Activated effector memory CD4-positive, alpha-beta T cell treated with Interleukin-2 at 50 U/mL for 16 hours (primary cell): ENCODE measurements around the gene BARX2.

Source experiments
- DNase-seq: peaks from one replicate; pipeline ENCODE4 v3.0.0-alpha.2; 2020

Gene BARX2

GRCh38 chr11:129443276-129443675 is 67.6 kb downstream of the BARX2 start:
- no peak for DNase-seq

GRCh38 chr11:129444274-129444673 is 68.6 kb downstream of the BARX2 start:
- DNase-seq, result no peak

- no peak for DNase-seq
Measured at GRCh38 chr11:129445226-129445625, 69.6 kb downstream of the BARX2 start.

GRCh38 chr11:129446572-129446971 is 70.9 kb downstream of the BARX2 start:
- no peak for DNase-seq

GRCh38 chr11:129447654-129448239 is 72.1 kb downstream of the BARX2 start:
- no peak for DNase-seq

- no peak for DNase-seq
Measured at GRCh38 chr11:129451524-129451923, 75.9 kb downstream of the BARX2 start.

- DNase-seq, result no peak
Measured at GRCh38 chr11:129453293-129453721, 77.7 kb downstream of the BARX2 start.

- no peak for DNase-seq
Measured at GRCh38 chr11:129455101-129455500, 79.5 kb downstream of the BARX2 start.

GRCh38 chr11:129455756-129456655 is 80.4 kb downstream of the BARX2 start:
- no peak for DNase-seq

- no peak for DNase-seq
Measured at GRCh38 chr11:129457321-129457720, 81.7 kb downstream of the BARX2 start.

- no peak for DNase-seq
Measured at GRCh38 chr11:129458278-129458677, 82.6 kb downstream of the BARX2 start.

- no peak for DNase-seq
Measured at GRCh38 chr11:129458756-129459535, 83.3 kb downstream of the BARX2 start.

GRCh38 chr11:129460714-129461113 is 85.1 kb downstream of the BARX2 start:
- no peak for DNase-seq

- no peak for DNase-seq
Measured at GRCh38 chr11:129484068-129484467, 108.4 kb downstream of the BARX2 start.

- no peak for DNase-seq
Measured at GRCh38 chr11:129489249-129489648, 113.6 kb downstream of the BARX2 start.

GRCh38 chr11:129490004-129490403 is 114.4 kb downstream of the BARX2 start:
- DNase-seq, result no peak

GRCh38 chr11:129493746-129494145 is 118.1 kb downstream of the BARX2 start:
- DNase-seq, result no peak
